ENCODE data around the gene FCHSD2.

FCHSD2 gene

GRCh38 chr11:72968390-72968789, 173.7 kb downstream of the FCHSD2 start:
- DNase-seq (ENCODE audit: low read depth): no peak

- no peak for DNase-seq (ENCODE audit: low read depth)
Measured at GRCh38 chr11:72965672-72966071, 176.4 kb downstream of the FCHSD2 start.

GRCh38 chr11:72962717-72963116, 179.4 kb downstream of the FCHSD2 start:
- DNase-seq (ENCODE audit: low read depth): no peak

GRCh38 chr11:72962084-72962483, 180.0 kb downstream of the FCHSD2 start:
- DNase-seq (ENCODE audit: low read depth): no peak

GRCh38 chr11:72959998-72960731, 182.0 kb downstream of the FCHSD2 start:
- DNase-seq (ENCODE audit: low read depth): no peak

- DNase-seq (ENCODE audit: low read depth): no peak
Measured at GRCh38 chr11:72958791-72959190, 183.3 kb downstream of the FCHSD2 start.

- no peak for DNase-seq (ENCODE audit: low read depth)
Measured at GRCh38 chr11:72955466-72955865, 186.7 kb downstream of the FCHSD2 start.

- DNase-seq (ENCODE audit: low read depth): no peak
Measured at GRCh38 chr11:72954860-72955259, 187.3 kb downstream of the FCHSD2 start.

GRCh38 chr11:72953637-72954036, 188.5 kb downstream of the FCHSD2 start:
- DNase-seq (ENCODE audit: low read depth): no peak

GRCh38 chr11:72951888-72952287, 190.2 kb downstream of the FCHSD2 start:
- DNase-seq (ENCODE audit: low read depth): no peak

- no peak for DNase-seq (ENCODE audit: low read depth)
Measured at GRCh38 chr11:72951193-72951592, 190.9 kb downstream of the FCHSD2 start.

- no peak for DNase-seq (ENCODE audit: low read depth)
Measured at GRCh38 chr11:72950685-72951084, 191.4 kb downstream of the FCHSD2 start.

GRCh38 chr11:72947229-72947628, 194.9 kb downstream of the FCHSD2 start:
- no peak for DNase-seq (ENCODE audit: low read depth)

GRCh38 chr11:72943664-72944063, 198.5 kb downstream of the FCHSD2 start:
- no peak for DNase-seq (ENCODE audit: low read depth)

GRCh38 chr11:72940417-72940816, 201.7 kb downstream of the FCHSD2 start:
- no peak for DNase-seq (ENCODE audit: low read depth)

GRCh38 chr11:72939031-72939430, 203.1 kb downstream of the FCHSD2 start:
- no peak for DNase-seq (ENCODE audit: low read depth)

- no peak for DNase-seq (ENCODE audit: low read depth)
Measured at GRCh38 chr11:72937439-72937838, 204.7 kb downstream of the FCHSD2 start.

GRCh38 chr11:72935700-72936099, 206.4 kb downstream of the FCHSD2 start:
- DNase-seq (ENCODE audit: low read depth): no peak

GRCh38 chr11:72932132-72932570, 210.0 kb downstream of the FCHSD2 start:
- no peak for DNase-seq (ENCODE audit: low read depth)

- no peak for DNase-seq (ENCODE audit: low read depth)
Measured at GRCh38 chr11:72930008-72930407, 212.1 kb downstream of the FCHSD2 start.

GRCh38 chr11:72929256-72929655, 212.9 kb downstream of the FCHSD2 start:
- DNase-seq (ENCODE audit: low read depth): no peak

GRCh38 chr11:72927380-72927779, 214.7 kb downstream of the FCHSD2 start:
- no peak for DNase-seq (ENCODE audit: low read depth)

- DNase-seq (ENCODE audit: low read depth): no peak
Measured at GRCh38 chr11:72926076-72926475, 216.0 kb downstream of the FCHSD2 start.

GRCh38 chr11:72925656-72926055, 216.5 kb downstream of the FCHSD2 start:
- DNase-seq (ENCODE audit: low read depth): no peak
